Measurements from ENCODE around the gene YBEY. TPM values are rescaled to one million over a fixed set of nuclear protein-coding genes. Genes with fewer than 3 reads are reported as not detected.

YBEY gene
- total RNA-seq, 1 donor from 2014 or later = 17.1 TPM

- no peak for DNase-seq
- no peak overlapping the region for H3K4me3 ChIP-seq
- H3K27ac ChIP-seq (replicated peaks) = no peak overlapping the region
- intact Hi-C loops (cut with micrococcal nuclease) = no loop called here
- H3K36me3 ChIP-seq = peaks cover 96% of the 10 kb centered on the region
- no peaks in the 10 kb centered on the region for H3K27me3 ChIP-seq (ENCODE audit: low read depth)
- no peak for TF ChIP-seq CTCF (IDR thresholded peaks at IDR 0.05; ENCODE audit: borderline replicate concordance)
- H3K9me3 ChIP-seq (replicated peaks) = no peaks in the 10 kb centered on the region
- H3K4me1 ChIP-seq = peaks cover 7% of the 10 kb centered on the region
Observed at GRCh38 chr21:46248422-46248782, 37.7 kb upstream of the YBEY start.

- no peak overlapping the region for H3K27ac ChIP-seq (replicated peaks)
- no peak for DNase-seq
- H3K36me3 ChIP-seq = peaks cover 96% of the 10 kb centered on the region
- intact Hi-C loops (cut with micrococcal nuclease) = no loop called here
- H3K4me3 ChIP-seq = no peak overlapping the region
- H3K9me3 ChIP-seq (replicated peaks) = no peaks in the 10 kb centered on the region
- H3K4me1 ChIP-seq = peaks cover 11% of the 10 kb centered on the region
- TF ChIP-seq CTCF (IDR thresholded peaks at IDR 0.05; ENCODE audit: borderline replicate concordance) = no peak
- no peaks in the 10 kb centered on the region for H3K27me3 ChIP-seq (ENCODE audit: low read depth)
Observed at GRCh38 chr21:46248827-46249226, 37.3 kb upstream of the YBEY start.

GRCh38 chr21:46250146-46250725 is 35.9 kb upstream of the YBEY start:
- no peak for DNase-seq
- Histone ChIP-seq H3K36me3 (peaks cover 96% of the 10 kb centered on the region), H3K4me1 (peaks cover 25% of the 10 kb centered on the region), H3K27ac (replicated peaks) (peak overlapping the region; percentile 30), H3K9me3 (replicated peaks) (no peaks in the 10 kb centered on the region), H3K27me3 (ENCODE audit: low read depth) (no peaks in the 10 kb centered on the region), H3K4me3 (no peak overlapping the region)
- intact Hi-C loops (cut with micrococcal nuclease) = no loop called here
- TF ChIP-seq CTCF (IDR thresholded peaks at IDR 0.05; ENCODE audit: borderline replicate concordance) = no peak

GRCh38 chr21:46252840-46253239 is 33.3 kb upstream of the YBEY start:
- intact Hi-C loops (cut with micrococcal nuclease) = no loop called here
- H3K4me3 ChIP-seq = no peak overlapping the region
- DNase-seq = no peak
- peaks cover 98% of the 10 kb centered on the region for H3K36me3 ChIP-seq
- peaks cover 42% of the 10 kb centered on the region for H3K4me1 ChIP-seq
- no peak for TF ChIP-seq CTCF (IDR thresholded peaks at IDR 0.05; ENCODE audit: borderline replicate concordance)
- no peak overlapping the region for H3K27ac ChIP-seq (replicated peaks)
- H3K27me3 ChIP-seq (ENCODE audit: low read depth) = no peaks in the 10 kb centered on the region
- no peaks in the 10 kb centered on the region for H3K9me3 ChIP-seq (replicated peaks)

GRCh38 chr21:46253610-46254124 is 32.5 kb upstream of the YBEY start:
- no peak overlapping the region for H3K4me3 ChIP-seq
- peaks cover 100% of the 10 kb centered on the region for H3K36me3 ChIP-seq
- DNase-seq = no peak
- H3K27me3 ChIP-seq (ENCODE audit: low read depth) = no peaks in the 10 kb centered on the region
- no peaks in the 10 kb centered on the region for H3K9me3 ChIP-seq (replicated peaks)
- no peak overlapping the region for H3K27ac ChIP-seq (replicated peaks)
- TF ChIP-seq CTCF (IDR thresholded peaks at IDR 0.05; ENCODE audit: borderline replicate concordance) = no peak
- intact Hi-C loops (cut with micrococcal nuclease) = no loop called here
- H3K4me1 ChIP-seq = peaks cover 42% of the 10 kb centered on the region

All from left ventricle myocardium inferior (tissue), 1 donor.